ENCODE data around the gene SLC6A17.

SLC6A17 gene

GRCh38 chr1:110228381-110228780 lies 78.1 kb downstream of the SLC6A17 start:
- DNase-seq (ENCODE audit: low read depth) = no peak
- TF ChIP-seq CTCF (IDR thresholded peaks at IDR 0.05; ENCODE audit: low read depth, low read length, missing control alignments) = no peak
- no peak overlapping the region for H3K4me3 ChIP-seq (ENCODE audit: low read depth, low read length)

GRCh38 chr1:110228869-110229268 lies 78.6 kb downstream of the SLC6A17 start:
- no peak overlapping the region for H3K4me3 ChIP-seq (ENCODE audit: low read depth, low read length)
- no peak for DNase-seq (ENCODE audit: low read depth)
- TF ChIP-seq CTCF (IDR thresholded peaks at IDR 0.05; ENCODE audit: low read depth, low read length, missing control alignments) = no peak

- TF ChIP-seq CTCF (IDR thresholded peaks at IDR 0.05; ENCODE audit: low read depth, low read length, missing control alignments) = no peak
- no peak for DNase-seq (ENCODE audit: low read depth)
- H3K4me3 ChIP-seq (ENCODE audit: low read depth, low read length) = no peak overlapping the region
Observed at GRCh38 chr1:110229348-110230001, 79.2 kb downstream of the SLC6A17 start.

- no peak for DNase-seq (ENCODE audit: low read depth)
- no peak for TF ChIP-seq CTCF (IDR thresholded peaks at IDR 0.05; ENCODE audit: low read depth, low read length, missing control alignments)
Observed at GRCh38 chr1:110230381-110231199, 80.3 kb downstream of the SLC6A17 start.

GRCh38 chr1:110233861-110234260 lies 83.6 kb downstream of the SLC6A17 start:
- DNase-seq (ENCODE audit: low read depth) = no peak
- no peak overlapping the region for H3K4me3 ChIP-seq (ENCODE audit: low read depth, low read length)
- no peak for TF ChIP-seq CTCF (IDR thresholded peaks at IDR 0.05; ENCODE audit: low read depth, low read length, missing control alignments)

More at GRCh38 chr1:110230381-110231199, 80.3 kb downstream of the SLC6A17 start:
- no peak overlapping the region for H3K4me3 ChIP-seq (ENCODE audit: low read depth, low read length)

- no peak for TF ChIP-seq CTCF (IDR thresholded peaks at IDR 0.05; ENCODE audit: low read depth, low read length, missing control alignments)
- DNase-seq (ENCODE audit: low read depth) = no peak
- no peak overlapping the region for H3K4me3 ChIP-seq (ENCODE audit: low read depth, low read length)
Observed at GRCh38 chr1:110234691-110235090, 84.4 kb downstream of the SLC6A17 start.

Measured in GM12864 (cell line).